GM21576 (cell line): ENCODE results near the gene VCX2.
"Not testable (repeated sequence)": the region's sequence is repeated elsewhere in the genome, so short reads cannot be mapped to it uniquely, and the experiment has no call there.

Experiments
- ATAC-seq: cut with Tn5 transposase; IDR thresholded peaks from one replicate; pipeline ENCODE4 v1.9.1; 2021; ENCODE audit warnings: mild to moderate bottlenecking, moderate library complexity; ENCODE audit not compliant: unreplicated experiment

VCX2 gene

DNA sequence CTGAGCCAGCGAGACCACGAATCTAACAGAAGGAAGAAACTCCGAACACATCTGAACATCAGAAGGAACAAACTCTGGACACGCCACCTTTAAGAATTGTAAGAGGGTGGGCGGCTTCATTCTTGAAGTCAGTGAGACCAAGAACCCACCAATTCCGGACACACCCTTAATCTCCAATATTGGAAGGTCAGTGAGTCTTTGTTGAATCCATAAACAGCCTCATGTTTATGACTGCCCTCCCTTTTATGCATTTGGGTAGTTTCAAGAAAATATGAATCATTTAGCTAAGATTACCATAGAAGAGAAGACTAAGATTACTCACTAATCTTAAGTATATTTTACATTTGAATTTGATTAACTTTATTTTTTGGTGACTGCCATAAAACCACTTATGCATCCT, 48.5 kb downstream of the VCX2 start:
- no peak for ATAC-seq

DNA sequence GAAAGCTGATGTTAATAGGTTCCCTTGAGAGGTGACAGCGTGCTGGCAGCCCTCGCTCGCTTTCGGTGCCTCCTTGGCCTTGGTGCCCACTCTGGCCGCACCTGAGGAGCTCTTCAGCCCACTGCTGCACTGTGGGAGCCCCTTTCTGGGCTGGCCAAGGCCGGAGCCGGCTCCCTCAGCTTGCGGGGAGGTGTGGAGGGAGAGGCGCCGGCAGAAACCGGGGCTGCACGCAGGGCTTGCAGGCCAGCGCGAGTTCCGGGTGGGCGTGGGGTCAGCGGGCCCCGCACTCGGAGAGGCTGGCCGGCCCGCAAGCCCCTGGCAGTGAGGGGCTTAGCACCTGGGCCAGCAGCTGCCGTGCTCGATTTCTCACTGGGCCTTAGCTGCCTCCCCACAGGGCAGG, 49.7 kb downstream of the VCX2 start:
- not testable (repeated sequence) for ATAC-seq
